Endothelial cell of umbilical vein (primary cell): Measurements from ENCODE around the gene GAB2. TPM values are rescaled to one million over a fixed set of nuclear protein-coding genes. Genes with fewer than 3 reads are reported as not detected.

Source experiments
- polyA plus RNA-seq, 4 experiments: library from polyadenylated mRNA; depleted of rRNA in 3 of 4; stranded (reverse) in 3 of 4; unstranded in 1 of 4; fragments of >200 nt; gene quantifications; 2 replicates each; pipeline versions ENCODE4 v1.2.1 to v1.2.3, GENCODE V29; 2011 to 2012; ENCODE audit warnings: missing spikeins in 1 of 4
- total RNA-seq: library from RNA; stranded (reverse); gene quantifications from 2 replicates; pipeline ENCODE4 v1.2.3, GENCODE V29; 2021

Gene GAB2
- total and polyA plus RNA-seq, 2 donors (not counting 3 experiments of a cell fraction or from before 2014, with no cell fraction given): 19.6 to 39.6 TPM

Other genes with a start within 250 kb of the GAB2 start
- gene KCTD21, start 229.2 kb downstream of the GAB2 start, total RNA-seq: 8.5 and 9.5 TPM in 2 replicates
- 11.9 and 16.0 TPM in 2 replicates for gene KCTD21, start 229.2 kb downstream of the GAB2 start, polyA plus RNA-seq
- gene USP35, start 228.9 kb downstream of the GAB2 start, total RNA-seq: 10.3 and 12.4 TPM in 2 replicates
- 8.9 and 9.1 TPM in 2 replicates for gene USP35, start 228.9 kb downstream of the GAB2 start, polyA plus RNA-seq
- gene NARS2, start 157.0 kb upstream of the GAB2 start, total RNA-seq: 15.5 and 16.7 TPM in 2 replicates
- 5.3 and 6.9 TPM in 2 replicates for gene NARS2, start 157.0 kb upstream of the GAB2 start, polyA plus RNA-seq